Measurements from ENCODE around the gene SMIM17. TPM values are rescaled to one million over a fixed set of nuclear protein-coding genes. Genes with fewer than 3 reads are reported as not detected.

Gene SMIM17
- 0.42 TPM for polyA plus RNA-seq (2012; ENCODE audit: insufficient read depth, insufficient read length, low read depth)

- Histone ChIP-seq H3K4me1 (no peaks in the 10 kb centered on the region), H3K36me3 (no peaks in the 10 kb centered on the region), H3K9me3 (peaks cover 6% of the 10 kb centered on the region), H3K4me3 (ENCODE audit: low read depth, low read length) (no peak within 1 kb of the TSS), H3K27me3 (no peaks in the 10 kb centered on the region; the same call in 1 of the 2 replicates)
- TF ChIP-seq CTCF (IDR thresholded peaks at IDR 0.05; ENCODE audit: low read depth, low read length) = no peak
- DNase-seq = no peak
Observed at GRCh38 chr19:56642711-56643459, at the start of gene SMIM17. SMIM17 (plus strand) TSS chr19:56643159; CDS start chr19:56645668, 2,509 bp downstream.

GRCh38 chr19:56594446-56594782 is 48.5 kb upstream of the SMIM17 start:
- Histone ChIP-seq H3K4me3 (ENCODE audit: low read depth, low read length) (no peak overlapping the region), H3K4me1 (no peaks in the 10 kb centered on the region), H3K9me3 (no peaks in the 10 kb centered on the region; the same call in 1 of the 2 replicates), H3K27me3 (no peaks in the 10 kb centered on the region), H3K36me3 (peaks cover 5% of the 10 kb centered on the region; the same call in 1 of the 2 replicates)
- DNase-seq = no peak
- no peak for TF ChIP-seq CTCF (IDR thresholded peaks at IDR 0.05; ENCODE audit: low read depth, low read length)

- Histone ChIP-seq H3K4me3 (ENCODE audit: low read depth, low read length) (peak within 1 kb of the TSS; percentile 87), H3K4me1 (no peaks in the 10 kb centered on the region), H3K36me3 (peaks cover 5% of the 10 kb centered on the region; the same call in 1 of the 2 replicates), H3K9me3 (no peaks in the 10 kb centered on the region; the same call in 1 of the 2 replicates), H3K27me3 (no peaks in the 10 kb centered on the region)
- TF ChIP-seq CTCF (IDR thresholded peaks at IDR 0.05; ENCODE audit: low read depth, low read length) = no peak
- peak; percentile 94 for DNase-seq
Observed at GRCh38 chr19:56594783-56595547, 48.0 kb upstream of the SMIM17 start, which contains the start of gene ZNF71. ZNF71 (plus strand) TSS chr19:56595302; CDS start chr19:56601559, 6,257 bp downstream.

GRCh38 chr19:56595548-56595899 is 47.4 kb upstream of the SMIM17 start:
- Histone ChIP-seq H3K36me3 (peaks cover 5% of the 10 kb centered on the region; the same call in 1 of the 2 replicates), H3K4me1 (no peaks in the 10 kb centered on the region), H3K4me3 (ENCODE audit: low read depth, low read length) (peak overlapping the region; percentile 87), H3K9me3 (no peaks in the 10 kb centered on the region; the same call in 1 of the 2 replicates), H3K27me3 (no peaks in the 10 kb centered on the region)
- no peak for DNase-seq
- no peak for TF ChIP-seq CTCF (IDR thresholded peaks at IDR 0.05; ENCODE audit: low read depth, low read length)

GRCh38 chr19:56596676-56597075 is 46.3 kb upstream of the SMIM17 start:
- no peak for DNase-seq
- Histone ChIP-seq H3K27me3 (no peaks in the 10 kb centered on the region), H3K36me3 (peaks cover 16% of the 10 kb centered on the region), H3K9me3 (no peaks in the 10 kb centered on the region; the same call in 1 of the 2 replicates), H3K4me3 (ENCODE audit: low read depth, low read length) (no peak overlapping the region), H3K4me1 (no peaks in the 10 kb centered on the region)
- TF ChIP-seq CTCF (IDR thresholded peaks at IDR 0.05; ENCODE audit: low read depth, low read length) = no peak
